GM21723 (cell line): Measurements from ENCODE around the gene AATK.

ENCODE experiments used
- ATAC-seq: cut with Tn5 transposase; IDR thresholded peaks from one replicate; pipeline ENCODE4 v1.9.1; 2021; ENCODE audit warnings: mild to moderate bottlenecking, moderate library complexity; ENCODE audit not compliant: unreplicated experiment

Gene AATK

GRCh38 chr17:81097134-81097942, 68.7 kb downstream of the AATK start:
- no peak for ATAC-seq

DNA sequence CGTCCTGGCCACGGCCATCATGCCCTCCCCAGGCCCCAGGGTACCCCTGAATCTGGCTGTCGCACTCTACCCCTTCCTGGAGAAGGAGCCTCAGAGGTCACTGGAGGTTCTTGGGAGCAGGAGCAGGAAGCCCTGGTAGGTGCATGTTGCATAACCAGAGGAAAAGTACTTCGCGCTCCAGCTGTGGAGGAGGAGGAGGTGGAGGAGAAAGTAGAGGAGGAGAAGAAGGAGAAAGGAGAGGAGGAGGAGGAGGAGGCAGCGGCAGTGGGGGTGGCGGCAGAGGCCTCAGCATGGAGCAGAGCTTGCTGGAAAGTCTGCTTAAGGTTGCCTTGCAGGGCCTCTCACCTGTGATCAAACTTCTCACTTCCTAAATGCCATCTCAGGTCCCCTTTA, 69.3 kb downstream of the AATK start:
- ATAC-seq, result no peak

GRCh38 chr17:81095383-81095762, 70.6 kb downstream of the AATK start:
- no peak for ATAC-seq

GRCh38 chr17:81094509-81095382, 71.3 kb downstream of the AATK start:
- ATAC-seq, result no peak

DNA sequence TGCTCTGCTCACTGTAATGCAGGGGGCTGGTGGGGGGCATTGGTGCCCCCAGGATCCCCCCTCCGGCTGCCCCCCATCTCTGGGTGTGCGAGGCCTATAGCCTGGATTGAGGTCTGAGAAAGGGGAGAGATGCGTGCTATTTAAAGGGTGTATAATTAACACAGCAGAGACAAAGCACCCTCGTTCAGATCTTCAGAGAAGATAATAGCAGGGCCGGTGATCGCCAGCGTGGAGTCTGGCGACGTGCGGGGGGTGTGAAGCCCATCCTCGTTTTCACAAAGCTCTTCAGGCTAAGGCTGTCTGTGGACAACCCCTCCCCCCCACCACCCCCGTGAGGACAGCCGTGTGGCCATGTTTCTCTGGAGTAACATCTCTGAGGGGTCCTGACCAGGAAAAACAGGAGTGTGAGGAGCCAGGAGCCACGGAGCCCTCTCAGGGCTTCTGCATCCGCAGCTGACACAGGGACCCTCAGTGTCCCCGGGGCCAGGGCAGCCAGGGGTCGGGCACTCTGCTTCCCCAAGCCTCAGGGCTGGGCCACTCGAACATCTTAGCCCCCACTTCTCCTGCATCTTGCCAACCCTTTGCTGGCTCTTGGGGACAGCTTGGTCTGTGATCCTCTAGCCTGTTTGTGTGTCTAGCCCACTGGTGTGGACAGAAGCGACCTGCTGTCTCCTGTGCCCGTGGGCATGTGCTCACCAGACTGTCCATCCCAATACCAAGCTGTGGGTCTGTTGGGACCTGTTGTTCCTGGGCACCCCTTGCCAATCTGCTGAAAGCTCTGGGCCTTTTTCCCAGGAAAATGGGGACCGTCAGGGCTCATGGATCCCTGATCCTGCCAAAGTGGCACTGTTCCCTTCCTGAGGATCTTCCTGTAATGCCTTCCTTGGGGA, 72.2 kb downstream of the AATK start:
- ATAC-seq, result no peak

DNA sequence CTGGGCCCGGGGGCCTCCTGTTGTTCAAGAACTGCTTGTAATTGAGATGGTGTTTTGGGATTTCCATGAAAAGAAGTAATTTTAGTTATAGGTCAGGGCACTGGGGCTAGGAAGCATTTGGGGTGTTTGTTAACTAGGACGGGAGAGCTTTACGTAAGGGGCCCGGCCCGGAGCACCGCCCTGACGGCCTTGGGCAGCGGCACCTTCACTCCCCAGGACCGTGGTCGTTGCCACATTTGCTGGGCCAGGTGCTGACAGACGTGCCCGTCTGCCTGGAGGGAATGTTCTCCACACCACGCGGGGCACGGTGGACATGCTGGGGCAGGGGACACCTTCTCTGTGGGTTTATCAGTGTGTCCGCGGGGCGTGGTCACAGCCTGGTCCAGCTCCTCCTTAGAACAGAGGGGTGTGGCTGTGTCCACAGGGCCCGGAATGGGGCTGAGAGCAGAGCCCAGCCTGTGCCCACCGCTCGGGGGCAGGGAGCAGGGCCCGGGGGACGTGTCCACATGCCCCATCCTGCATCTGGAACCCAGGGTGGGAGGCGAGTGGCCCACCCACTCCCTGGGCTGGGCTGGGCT, 73.4 kb downstream of the AATK start:
- ATAC-seq, result no peak

DNA sequence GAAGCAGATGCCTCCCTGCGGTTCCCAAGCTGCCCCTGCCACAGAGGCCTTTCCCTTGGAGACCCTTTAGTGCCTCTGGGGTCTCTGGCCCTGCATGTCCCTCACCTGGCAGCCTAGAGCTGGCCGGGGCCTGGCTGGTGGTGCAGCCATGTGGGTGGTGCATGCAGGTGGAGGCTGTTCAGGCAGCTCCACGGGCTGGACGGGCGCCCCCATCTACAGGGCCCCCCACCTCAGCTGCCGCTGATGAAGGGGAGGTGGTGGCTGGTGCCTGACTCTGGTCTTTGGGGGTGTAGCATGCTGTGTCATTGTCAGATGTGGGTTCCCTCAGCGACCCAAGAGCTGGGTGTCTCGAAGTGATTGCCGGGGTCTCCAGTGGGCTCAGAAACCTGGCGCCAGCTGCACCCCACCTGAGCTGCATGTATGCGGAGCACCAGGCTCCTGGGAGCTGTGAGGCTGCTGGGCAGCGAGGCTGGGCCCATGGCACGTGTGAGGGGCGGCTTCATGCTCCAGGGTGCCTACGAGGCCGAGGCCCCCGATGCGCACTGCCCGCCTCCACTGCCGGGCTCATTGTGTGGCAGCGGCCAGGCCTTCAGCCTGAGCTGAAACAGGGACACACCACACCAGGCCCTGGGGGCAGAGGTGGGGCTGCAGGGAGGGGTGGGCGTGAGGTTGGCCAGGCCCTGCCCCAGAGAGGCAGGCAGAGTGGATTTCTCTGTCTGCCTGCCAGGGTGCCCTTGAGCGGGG, 74.1 kb downstream of the AATK start:
- ATAC-seq, result no peak

DNA sequence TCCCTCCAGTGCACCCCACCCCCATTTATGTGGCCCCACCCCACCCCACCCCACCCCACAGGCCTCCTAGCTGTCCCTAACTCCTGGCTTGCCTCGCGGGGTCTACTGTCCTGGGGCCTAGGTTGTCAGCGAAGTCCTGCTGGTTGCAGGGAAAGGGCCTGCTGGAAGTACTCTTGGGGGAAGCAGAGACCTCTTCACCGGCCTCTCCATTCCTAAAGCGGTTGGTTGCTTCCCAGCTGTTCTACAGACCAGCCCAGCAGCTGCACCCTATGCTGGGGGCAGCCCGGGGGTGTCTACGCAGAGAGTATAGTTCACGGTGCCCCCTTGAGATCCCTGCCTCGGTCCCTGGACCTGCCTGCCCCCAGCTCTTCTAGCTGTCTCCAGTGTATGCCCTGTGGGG, 74.9 kb downstream of the AATK start:
- no peak for ATAC-seq

GRCh38 chr17:81090361-81091136, 75.5 kb downstream of the AATK start:
- ATAC-seq, result no peak

DNA sequence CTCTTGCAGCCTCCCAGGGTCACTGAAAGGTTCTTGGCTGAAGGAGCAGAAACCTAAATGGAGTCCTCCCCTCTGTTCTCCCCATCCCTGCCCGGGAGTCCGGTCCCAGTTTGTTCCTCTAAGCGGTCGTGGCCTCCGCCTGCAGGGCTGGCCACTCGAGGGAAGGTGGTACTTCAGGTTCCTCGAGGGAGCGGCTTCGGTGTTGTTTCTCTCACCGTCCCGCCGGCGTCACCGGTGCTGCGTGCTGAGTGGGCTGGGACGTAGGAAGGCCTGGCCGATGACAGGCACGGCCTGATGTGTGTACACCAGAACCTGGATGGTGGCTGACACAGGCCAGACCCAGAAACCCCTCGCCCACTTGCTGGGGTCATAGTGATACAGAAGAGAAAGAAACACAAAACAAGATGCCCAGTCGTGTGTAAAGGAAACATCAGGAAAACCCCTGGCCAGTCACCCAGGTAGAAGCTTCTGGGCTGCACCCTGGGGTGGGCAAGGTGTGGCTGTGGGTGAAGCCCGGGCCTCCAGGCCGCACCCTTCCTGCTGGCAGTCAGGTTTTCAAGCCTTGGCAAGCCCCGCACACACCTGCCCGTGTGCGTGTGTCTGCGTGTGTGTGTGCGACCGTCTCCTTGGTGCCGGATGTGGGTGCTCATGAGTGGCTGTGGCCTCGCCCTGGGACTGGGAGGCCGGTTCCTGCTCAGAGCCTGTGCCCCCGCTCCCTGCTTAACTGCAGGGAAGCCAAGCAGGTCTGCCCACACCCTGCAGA, 79.1 kb downstream of the AATK start:
- no peak for ATAC-seq

DNA sequence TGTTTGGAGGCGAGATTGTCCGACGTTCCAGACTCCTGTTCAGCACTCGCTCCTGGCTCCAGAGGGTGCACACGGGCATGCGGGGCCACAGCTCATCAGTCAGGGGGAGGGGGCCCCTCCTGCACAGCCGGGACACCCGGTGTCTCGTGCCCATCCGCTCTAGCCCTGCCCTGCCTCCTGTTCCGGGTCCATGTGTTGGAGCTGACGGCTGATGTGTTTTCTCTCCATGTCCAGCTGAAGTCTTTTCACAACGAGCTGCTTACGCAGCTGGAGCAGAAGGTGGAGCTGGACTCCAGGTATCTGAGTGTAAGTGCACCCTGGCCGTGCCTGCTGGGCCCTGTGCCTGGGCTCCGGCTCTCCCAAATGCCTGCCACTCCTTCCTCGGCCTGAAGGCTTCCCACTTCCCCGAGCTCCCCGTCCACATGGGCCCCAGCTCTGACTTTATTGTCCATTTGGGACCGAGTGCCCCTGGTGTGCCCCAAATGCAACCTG, 80.6 kb downstream of the AATK start:
- ATAC-seq, result no peak

- no peak for ATAC-seq
Observed at GRCh38 chr17:81084680-81085419, 81.2 kb downstream of the AATK start.

DNA sequence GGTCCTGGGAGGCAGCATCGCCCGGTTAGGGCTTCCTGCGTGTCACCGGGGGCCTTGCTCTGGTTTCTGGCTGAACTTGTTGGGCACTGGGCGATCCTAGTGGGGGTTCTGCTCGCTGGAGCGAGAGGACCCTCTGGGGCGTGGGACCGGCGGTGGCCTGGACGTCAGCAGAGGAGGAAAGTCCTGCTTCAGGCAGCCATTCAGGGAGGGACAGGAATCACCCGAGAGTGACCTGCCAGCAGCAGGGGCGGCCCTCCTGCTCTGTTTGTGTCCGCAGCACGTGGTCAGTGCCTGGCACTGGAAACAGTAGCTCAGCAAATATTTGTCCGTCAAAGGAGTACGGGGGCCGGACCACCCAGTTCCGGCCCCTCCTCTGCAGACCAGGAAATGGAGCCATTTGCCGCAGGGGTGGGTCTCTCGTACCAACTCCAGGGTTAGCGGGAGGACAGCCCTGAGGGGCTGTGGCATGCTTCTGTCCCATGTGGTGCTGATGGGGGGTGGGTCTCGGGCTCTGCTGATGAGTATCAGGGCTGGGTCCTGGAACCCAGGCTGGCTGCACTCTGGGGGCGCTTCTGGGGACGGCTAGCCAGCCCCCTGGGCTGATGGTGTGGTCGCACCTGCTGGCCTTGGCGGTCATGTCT, 82.8 kb downstream of the AATK start:
- ATAC-seq, result no peak

DNA sequence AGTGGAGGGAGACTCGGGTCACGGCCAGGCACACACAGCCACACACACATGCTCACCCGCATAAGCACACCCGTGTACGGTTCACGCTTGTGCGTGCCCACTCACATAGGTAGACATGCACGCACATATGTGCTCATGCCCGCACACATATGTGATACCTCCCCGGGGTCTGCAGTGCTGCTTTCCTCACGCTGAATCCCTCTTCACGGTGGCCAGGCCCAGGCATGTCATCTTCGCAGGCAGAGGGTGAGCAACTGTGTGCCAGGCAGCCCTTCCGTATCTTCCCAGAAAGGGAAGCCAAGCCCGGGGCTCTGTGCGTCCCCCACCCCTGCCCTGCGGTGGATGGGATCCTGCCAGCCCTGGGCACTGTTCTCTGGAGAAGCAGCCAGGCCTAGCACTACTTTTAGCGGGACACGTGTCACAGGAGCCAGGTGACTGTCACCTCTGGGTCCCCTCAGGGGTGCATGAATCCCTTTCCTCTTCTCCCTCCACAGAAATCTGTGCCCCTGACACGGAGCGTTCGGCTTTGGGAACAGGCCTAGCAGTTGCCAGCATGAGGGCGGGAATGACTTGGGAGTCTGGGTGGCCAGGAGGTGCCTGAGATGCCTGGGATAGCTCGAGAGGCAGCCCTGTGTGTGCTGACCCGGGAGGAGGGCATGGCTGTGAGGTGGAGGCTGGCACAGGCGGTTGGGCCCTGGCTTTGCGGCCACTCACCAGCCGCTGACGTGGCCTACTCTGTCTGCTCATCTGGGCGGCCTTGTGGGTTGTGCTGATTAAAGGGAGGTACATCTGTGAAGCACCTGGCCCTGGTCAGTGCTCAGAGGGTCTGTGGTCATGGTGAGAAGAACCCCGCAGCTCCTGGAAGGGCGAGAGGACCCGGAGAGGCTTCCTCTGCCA, 83.6 kb downstream of the AATK start:
- ATAC-seq, result no peak

DNA sequence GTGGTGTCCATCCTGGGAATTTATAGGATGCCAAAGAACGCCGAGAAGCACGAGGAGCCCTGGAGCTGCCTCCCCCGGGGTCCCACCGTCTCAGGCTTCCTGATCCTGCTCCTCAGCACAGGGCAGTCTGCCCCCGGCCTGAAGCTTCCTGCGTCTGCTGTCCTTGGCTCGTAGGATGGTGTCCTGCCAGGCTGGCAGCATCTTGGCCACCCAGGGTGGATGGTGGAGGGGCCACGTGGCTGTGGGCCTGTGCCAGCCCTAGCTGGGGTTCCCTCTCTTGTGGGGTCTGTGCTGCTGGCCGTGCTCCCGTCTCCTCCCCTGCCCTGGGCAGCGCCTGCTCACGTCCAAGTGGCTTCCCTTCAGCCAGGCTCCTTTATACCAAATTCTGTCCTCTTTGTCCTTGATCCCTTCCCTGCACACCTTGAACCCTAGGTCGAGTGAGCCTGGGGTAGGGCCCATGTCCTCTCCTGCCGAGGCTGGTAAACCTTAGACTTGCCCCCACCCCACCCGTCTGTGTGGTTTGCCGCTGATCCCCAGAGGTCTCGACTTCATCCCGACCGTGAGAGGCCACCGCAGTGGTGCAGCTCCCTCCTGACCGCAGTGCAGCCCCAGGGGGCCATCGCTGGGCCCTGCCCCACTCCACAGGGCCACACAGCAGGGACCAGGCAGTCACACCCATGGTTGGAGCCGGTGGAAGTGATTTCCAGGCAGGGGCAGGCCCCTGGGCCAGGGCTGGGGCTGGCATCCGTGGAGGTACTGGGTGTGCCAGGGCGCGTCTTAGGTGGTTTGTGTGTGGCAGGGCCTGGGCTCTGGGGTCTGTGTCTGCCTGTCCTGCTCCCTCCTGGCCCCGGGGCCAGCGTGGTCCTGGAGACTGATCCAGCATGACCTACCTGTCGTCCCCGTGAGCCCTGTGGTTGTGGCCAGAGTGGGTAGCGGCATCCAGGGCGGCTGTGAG, 84.5 kb downstream of the AATK start:
- ATAC-seq, result no peak
